GM12878 (cell line): ENCODE measurements around the gene NR3C1. TPM values are rescaled to one million over a fixed set of nuclear protein-coding genes. Genes with fewer than 3 reads are reported as not detected.

Experiments
- BCL11A ChIP-seq: IDR thresholded peaks from 2 replicates; pipeline ENCODE4 v1.6.1; 2011; ENCODE audit warnings: low read depth, low read length
- BRCA1 ChIP-seq: IDR thresholded peaks from 2 replicates; pipeline ENCODE4 v1.6.1; 2011; ENCODE audit warnings: low read depth, low read length, improper control_type of control experiment
- CBX3 ChIP-seq: fragments of 200-600 bp; sonication (generic); IDR thresholded peaks from 2 replicates; pipeline ENCODE4 v1.6.1; 2016; ENCODE audit warnings: low read depth, borderline replicate concordance
- ETV6 ChIP-seq, 2 experiments: fragments of 450-650 bp in 1 of 2; IDR thresholded peaks in 1 of 2; conservative IDR thresholded peaks in 1 of 2; 2 replicates each; pipeline ENCODE4 v1.6.1; 2014; ENCODE audit warnings: antibody characterized with exemption in 1 of 2, borderline replicate concordance in 1 of 2, low read depth in 1 of 2, mild to moderate bottlenecking in 1 of 2, moderate library complexity in 1 of 2
- FOS ChIP-seq: IDR thresholded peaks from 3 replicates; pipeline ENCODE4 v1.6.1; 2011; ENCODE audit warnings: borderline replicate concordance; ENCODE audit not compliant: insufficient read length; ENCODE audit errors: extremely low read depth
- NFIC ChIP-seq: IDR thresholded peaks from 2 replicates; pipeline ENCODE4 v1.6.1; 2012; ENCODE audit warnings: low read depth, mild to moderate bottlenecking, inconsistent platforms, low read length, moderate library complexity
- PKNOX1 ChIP-seq: fragments of 450-650 bp; IDR thresholded peaks from 2 replicates; pipeline ENCODE4 v1.6.1; 2016; ENCODE audit warnings: mild to moderate bottlenecking
- PML ChIP-seq: IDR thresholded peaks from 2 replicates; pipeline ENCODE4 v1.6.1; 2012; ENCODE audit warnings: low read length, inconsistent platforms
- POU2F2 ChIP-seq: IDR thresholded peaks from 3 replicates; pipeline ENCODE4 v1.6.1; 2011; ENCODE audit warnings: low read depth, mild to moderate bottlenecking, low read length, borderline replicate concordance
- RB1 ChIP-seq: fragments of 450-650 bp; formaldehyde crosslinking; IDR thresholded peaks from 2 replicates; pipeline ENCODE4 v1.6.1; 2017; ENCODE audit warnings: mild to moderate bottlenecking, borderline replicate concordance
- SMAD1 ChIP-seq: fragments of 450-650 bp; IDR thresholded peaks from 2 replicates; pipeline ENCODE4 v1.6.1; 2018; ENCODE audit warnings: mild to moderate bottlenecking, low read depth; ENCODE audit not compliant: partially characterized antibody
- TCF3 ChIP-seq: IDR thresholded peaks from 2 replicates; pipeline ENCODE4 v1.6.1; 2012; ENCODE audit warnings: low read depth, mild to moderate bottlenecking, low read length, borderline replicate concordance; ENCODE audit not compliant: insufficient read depth
- ZNF24 ChIP-seq: fragments of 450-650 bp; IDR thresholded peaks from 2 replicates; pipeline ENCODE4 v1.6.1; 2017; ENCODE audit warnings: antibody characterized with exemption, mild to moderate bottlenecking
- ZNF274 ChIP-seq: IDR thresholded peaks from one replicate; pipeline ENCODE4 v1.8.0; 2011; ENCODE audit not compliant: insufficient read length, insufficient read depth
- ZNF687 ChIP-seq: fragments of 450-650 bp; IDR thresholded peaks from 2 replicates; pipeline ENCODE4 v1.6.1; 2017; ENCODE audit warnings: mild to moderate bottlenecking, moderate library complexity
- ZZZ3 ChIP-seq: IDR thresholded peaks from 2 replicates; pipeline ENCODE4 v1.6.1; 2011; ENCODE audit warnings: low read depth; ENCODE audit not compliant: control insufficient read depth, insufficient read length
- polyA plus RNA-seq, 11 experiments: library from polyadenylated mRNA; depleted of rRNA in 4 of 11; unstranded in 6 of 11; stranded (reverse) in 5 of 11; fragments of >200 nt; fragmentation: Nextera tagmentation in 4 of 11; fragmentation: Illumina TruSeq in 1 of 11; extraction: Ambion mirVana in 4 of 11; extraction: Trizol in 1 of 11; gene quantifications; 1 replicate in 1 of 11; 2 replicates in 10 of 11; pipeline versions ENCODE4 v1.2.1 to v1.2.3, GENCODE V29; 2011 to 2016; ENCODE audit warnings: inconsistent platforms in 2 of 11, missing spikeins in 2 of 11, low read depth in 1 of 11
- total RNA-seq, 4 experiments: library from RNA; depleted of rRNA in 3 of 4; stranded (reverse); fragments of >200 nt in 3 of 4; fragmentation: Illumina TruSeq in 1 of 4; extraction: Trizol in 1 of 4; gene quantifications; 2 replicates each; pipeline versions ENCODE4 v1.2.1 to v1.2.3, GENCODE V29; 2013 to 2021
- TF ChIP-seq, protein P1 (sequence below): fragments of 450-650 bp; formaldehyde crosslinking; IDR thresholded peaks from 2 replicates; pipeline ENCODE4 v1.5.0; 2022; ENCODE audit warnings: mild to moderate bottlenecking, missing genetic modification characterization
- TF ChIP-seq, protein P2 (sequence below): IDR thresholded peaks from 2 replicates; pipeline ENCODE4 v1.6.1; 2012; ENCODE audit warnings: low read depth, low read length, improper control_type of control experiment
- TF ChIP-seq, protein P3 (sequence below): fragments of 450-650 bp; IDR thresholded peaks from 2 replicates; pipeline ENCODE4 v1.6.1; 2017; ENCODE audit warnings: mild to moderate bottlenecking, low read depth, inconsistent platforms; ENCODE audit not compliant: poor library complexity, severe bottlenecking

The NR3C1 gene
- total and polyA plus RNA-seq, 10 of the 15 experiments (the other 5 are each of a cell fraction or from before 2014, with no cell fraction given), result 49.7 to 141 (median 109) TPM

DNA sequence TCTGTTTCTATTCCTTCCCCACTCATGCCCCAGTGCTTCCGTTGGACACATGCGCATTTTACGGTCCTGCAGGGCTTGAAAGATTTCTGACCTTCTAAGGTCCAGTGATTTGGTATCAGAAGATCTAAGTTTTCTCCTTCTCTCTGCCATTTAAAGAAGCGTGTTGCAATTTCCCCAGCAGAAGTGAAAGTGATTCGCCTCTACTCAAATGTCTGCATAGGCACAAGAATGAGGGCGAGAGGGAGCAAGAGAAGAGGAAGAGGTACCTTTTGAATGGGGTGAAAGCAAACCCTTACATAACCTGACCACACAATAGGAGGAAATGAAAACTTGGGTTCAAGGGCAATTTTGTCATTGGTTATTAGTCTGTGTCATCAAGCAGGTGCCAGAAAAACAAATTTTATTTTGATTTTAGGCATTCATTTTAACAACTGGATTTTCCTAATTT, 31.7 kb upstream of the NR3C1 start (continued):
- TF ChIP-seq, protein P1, sequence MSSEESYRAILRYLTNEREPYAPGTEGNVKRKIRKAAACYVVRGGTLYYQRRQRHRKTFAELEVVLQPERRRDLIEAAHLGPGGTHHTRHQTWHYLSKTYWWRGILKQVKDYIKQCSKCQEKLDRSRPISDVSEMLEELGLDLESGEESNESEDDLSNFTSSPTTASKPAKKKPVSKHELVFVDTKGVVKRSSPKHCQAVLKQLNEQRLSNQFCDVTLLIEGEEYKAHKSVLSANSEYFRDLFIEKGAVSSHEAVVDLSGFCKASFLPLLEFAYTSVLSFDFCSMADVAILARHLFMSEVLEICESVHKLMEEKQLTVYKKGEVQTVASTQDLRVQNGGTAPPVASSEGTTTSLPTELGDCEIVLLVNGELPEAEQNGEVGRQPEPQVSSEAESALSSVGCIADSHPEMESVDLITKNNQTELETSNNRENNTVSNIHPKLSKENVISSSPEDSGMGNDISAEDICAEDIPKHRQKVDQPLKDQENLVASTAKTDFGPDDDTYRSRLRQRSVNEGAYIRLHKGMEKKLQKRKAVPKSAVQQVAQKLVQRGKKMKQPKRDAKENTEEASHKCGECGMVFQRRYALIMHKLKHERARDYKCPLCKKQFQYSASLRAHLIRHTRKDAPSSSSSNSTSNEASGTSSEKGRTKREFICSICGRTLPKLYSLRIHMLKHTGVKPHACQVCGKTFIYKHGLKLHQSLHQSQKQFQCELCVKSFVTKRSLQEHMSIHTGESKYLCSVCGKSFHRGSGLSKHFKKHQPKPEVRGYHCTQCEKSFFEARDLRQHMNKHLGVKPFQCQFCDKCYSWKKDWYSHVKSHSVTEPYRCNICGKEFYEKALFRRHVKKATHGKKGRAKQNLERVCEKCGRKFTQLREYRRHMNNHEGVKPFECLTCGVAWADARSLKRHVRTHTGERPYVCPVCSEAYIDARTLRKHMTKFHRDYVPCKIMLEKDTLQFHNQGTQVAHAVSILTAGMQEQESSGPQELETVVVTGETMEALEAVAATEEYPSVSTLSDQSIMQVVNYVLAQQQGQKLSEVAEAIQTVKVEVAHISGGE (CRISPR knock-in tag), result no peak
- TF ChIP-seq BRCA1 (no peak), POU2F2 (peak; percentile 75; the same call in 1 of the 3 replicates), ETV6 (conservative IDR thresholded peaks at IDR 0.05 in 1 of 2, IDR thresholded peaks at IDR 0.05 in 1 of 2; ENCODE audit: borderline replicate concordance in 1 of 2, low read depth in 1 of 2) (peak in 1 of 2 experiments; percentile 99; a peak in 2 of 4 replicates), TCF3 (0 out of 2 replicates have a peak, but pooled peaks have one; percentile 18), NFIC (peak; percentile 97), FOS (no peak), ZNF687 (peak; percentile 35; the same call in 1 of the 2 replicates), ZNF274 (no peak), SMAD1 (peak; percentile 81), PML (peak; percentile 80; the same call in 1 of the 2 replicates), ZZZ3 (no peak), ZNF24 (peak; percentile 66), CBX3 (no peak), PKNOX1 (peak; percentile 59), RB1 (no peak), BCL11A (peak; percentile 88)
- TF ChIP-seq, protein P2, sequence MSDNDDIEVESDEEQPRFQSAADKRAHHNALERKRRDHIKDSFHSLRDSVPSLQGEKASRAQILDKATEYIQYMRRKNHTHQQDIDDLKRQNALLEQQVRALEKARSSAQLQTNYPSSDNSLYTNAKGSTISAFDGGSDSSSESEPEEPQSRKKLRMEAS, result no peak
- TF ChIP-seq, protein P3, sequence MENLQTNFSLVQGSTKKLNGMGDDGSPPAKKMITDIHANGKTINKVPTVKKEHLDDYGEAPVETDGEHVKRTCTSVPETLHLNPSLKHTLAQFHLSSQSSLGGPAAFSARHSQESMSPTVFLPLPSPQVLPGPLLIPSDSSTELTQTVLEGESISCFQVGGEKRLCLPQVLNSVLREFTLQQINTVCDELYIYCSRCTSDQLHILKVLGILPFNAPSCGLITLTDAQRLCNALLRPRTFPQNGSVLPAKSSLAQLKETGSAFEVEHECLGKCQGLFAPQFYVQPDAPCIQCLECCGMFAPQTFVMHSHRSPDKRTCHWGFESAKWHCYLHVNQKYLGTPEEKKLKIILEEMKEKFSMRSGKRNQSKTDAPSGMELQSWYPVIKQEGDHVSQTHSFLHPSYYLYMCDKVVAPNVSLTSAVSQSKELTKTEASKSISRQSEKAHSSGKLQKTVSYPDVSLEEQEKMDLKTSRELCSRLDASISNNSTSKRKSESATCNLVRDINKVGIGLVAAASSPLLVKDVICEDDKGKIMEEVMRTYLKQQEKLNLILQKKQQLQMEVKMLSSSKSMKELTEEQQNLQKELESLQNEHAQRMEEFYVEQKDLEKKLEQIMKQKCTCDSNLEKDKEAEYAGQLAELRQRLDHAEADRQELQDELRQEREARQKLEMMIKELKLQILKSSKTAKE, result peak; percentile 93
